NCI-H526 (cell line): ENCODE results near the gene TNIP1.

Source experiments
- DNase-seq, 2 experiments: peaks; one replicate each; lab custom pipeline; 2025; lab: John Stamatoyannopoulos, UW

Gene TNIP1

GRCh38 chr5:151040211-151040747 is 40.6 kb downstream of the TNIP1 start:
- no peak for DNase-seq

GRCh38 chr5:151039665-151040064 is 41.2 kb downstream of the TNIP1 start:
- DNase-seq = no peak

- no peak for DNase-seq
Measured at GRCh38 chr5:151038801-151039238, 42.0 kb downstream of the TNIP1 start.

GRCh38 chr5:151038412-151038745 is 42.5 kb downstream of the TNIP1 start:
- no peak for DNase-seq

- DNase-seq = no peak
Measured at GRCh38 chr5:151037561-151038411, 43.0 kb downstream of the TNIP1 start.

GRCh38 chr5:151036556-151036955 is 44.3 kb downstream of the TNIP1 start:
- DNase-seq = no peak

GRCh38 chr5:151034422-151035379 is 46.1 kb downstream of the TNIP1 start:
- no peak for DNase-seq

GRCh38 chr5:151033217-151033934 is 47.5 kb downstream of the TNIP1 start:
- no peak for DNase-seq

- DNase-seq = no peak
Measured at GRCh38 chr5:151031554-151031953, 49.3 kb downstream of the TNIP1 start.

- no peak for DNase-seq
Measured at GRCh38 chr5:151030379-151030778, 50.5 kb downstream of the TNIP1 start.

- no peak for DNase-seq
Measured at GRCh38 chr5:151030056-151030336, 50.8 kb downstream of the TNIP1 start.

GRCh38 chr5:151029179-151030055 is 51.4 kb downstream of the TNIP1 start:
- DNase-seq = no peak

GRCh38 chr5:151028717-151029116 is 52.1 kb downstream of the TNIP1 start:
- no peak for DNase-seq

GRCh38 chr5:151027961-151028479 is 52.8 kb downstream of the TNIP1 start:
- no peak for DNase-seq

GRCh38 chr5:151026679-151027078 is 54.2 kb downstream of the TNIP1 start:
- DNase-seq = no peak

GRCh38 chr5:151026088-151026487 is 54.7 kb downstream of the TNIP1 start:
- DNase-seq = no peak

GRCh38 chr5:151025250-151025606 is 55.6 kb downstream of the TNIP1 start:
- DNase-seq = no peak

GRCh38 chr5:151024440-151025249 is 56.2 kb downstream of the TNIP1 start:
- DNase-seq = no peak

- peak in 1 of 2 experiments; percentile 22 for DNase-seq
Measured at GRCh38 chr5:151023651-151024050, 57.2 kb downstream of the TNIP1 start.

- DNase-seq = no peak
Measured at GRCh38 chr5:151023047-151023615, 57.7 kb downstream of the TNIP1 start.
